GM20000 (cell line): ENCODE results near the gene ADGB.

Experiments used
- DNase-seq: peaks from one replicate; pipeline ENCODE4 v3.0.0; 2012; ENCODE audit warnings: low spot score
- CTCF ChIP-seq: IDR thresholded peaks from 2 replicates; pipeline ENCODE4 v1.5.1; 2012; ENCODE audit warnings: mild to moderate bottlenecking, control low read depth; ENCODE audit errors: extremely low read depth, missing control alignments

ADGB gene

GRCh38 chr6:146594495-146594894, 4.3 kb upstream of the ADGB start:
- no peak for DNase-seq
- no peak for TF ChIP-seq CTCF

GRCh38 chr6:146595972-146596731, 2.6 kb upstream of the ADGB start:
- TF ChIP-seq CTCF = no peak
- no peak for DNase-seq

- TF ChIP-seq CTCF = no peak
- no peak for DNase-seq
Measured at GRCh38 chr6:146601352-146601751, 2.6 kb downstream of the ADGB start.

GRCh38 chr6:146602526-146602925, 3.8 kb downstream of the ADGB start:
- DNase-seq = no peak
- no peak for TF ChIP-seq CTCF

- no peak for TF ChIP-seq CTCF
- DNase-seq = no peak
Measured at GRCh38 chr6:146613947-146614346, 15.2 kb downstream of the ADGB start.

- no peak for DNase-seq
- no peak for TF ChIP-seq CTCF
Measured at GRCh38 chr6:146620655-146621054, 21.9 kb downstream of the ADGB start.

- no peak for TF ChIP-seq CTCF
- no peak for DNase-seq
Measured at GRCh38 chr6:146628350-146628749, 29.6 kb downstream of the ADGB start.
